DLD1 (cell line): ENCODE data around the gene GOLGA8A.
"Not testable (repeated sequence)": the region's sequence is repeated elsewhere in the genome, so short reads cannot be mapped to it uniquely, and the experiment has no call there.

ENCODE experiments used
- in situ Hi-C: cut with HindIII; loops from 2 replicates; pipeline ENCODE4 v1.10.0; 2017; ENCODE audit warnings: low sequenced_read_pairs

The GOLGA8A gene

GRCh38 chr15:34437687-34438086, at the start of gene GOLGA8A:
Gene GOLGA8A, minus strand, starts transcription at chr15:34437808. Its CDS starts 48,117 bp downstream, at chr15:34389691.
- in situ Hi-C loops, result no loop called here

GRCh38 chr15:34483644-34484043, 46.0 kb upstream of the GOLGA8A start:
- in situ Hi-C loops, result no loop called here

GRCh38 chr15:34481370-34481769, 43.8 kb upstream of the GOLGA8A start:
- in situ Hi-C loops, result no loop called here

- in situ Hi-C loops, result no loop called here
Measured at GRCh38 chr15:34473840-34474239, 36.2 kb upstream of the GOLGA8A start.

- in situ Hi-C loops, result no loop called here
Measured at GRCh38 chr15:34472947-34473346, 35.3 kb upstream of the GOLGA8A start.

GRCh38 chr15:34470892-34471291, 33.3 kb upstream of the GOLGA8A start:
- in situ Hi-C loops, result no loop called here

- in situ Hi-C loops, result no loop called here
Measured at GRCh38 chr15:34470091-34470490, 32.5 kb upstream of the GOLGA8A start.

- in situ Hi-C loops, result no loop called here
Measured at GRCh38 chr15:34461730-34462129, 24.1 kb upstream of the GOLGA8A start.

GRCh38 chr15:34460451-34460850, 22.8 kb upstream of the GOLGA8A start:
- in situ Hi-C loops, result no loop called here

- in situ Hi-C loops, result no loop called here
Measured at GRCh38 chr15:34456658-34457057, 19.1 kb upstream of the GOLGA8A start.

- in situ Hi-C loops, result no loop called here
Measured at GRCh38 chr15:34442891-34443290, 5.3 kb upstream of the GOLGA8A start.

GRCh38 chr15:34439878-34440277, 2.3 kb upstream of the GOLGA8A start:
- in situ Hi-C loops, result no loop called here

GRCh38 chr15:34436956-34437442, 609 bp downstream of the GOLGA8A start:
- in situ Hi-C loops, result no loop called here

GRCh38 chr15:34436126-34436955, 1.3 kb downstream of the GOLGA8A start:
- in situ Hi-C loops, result no loop called here

- in situ Hi-C loops, result no loop called here
Measured at GRCh38 chr15:34435658-34436057, 1.9 kb downstream of the GOLGA8A start.

GRCh38 chr15:34434627-34435305, 2.8 kb downstream of the GOLGA8A start:
- in situ Hi-C loops, result no loop called here

GRCh38 chr15:34433956-34434626, 3.5 kb downstream of the GOLGA8A start:
- in situ Hi-C loops, result not testable (repeated sequence)

- in situ Hi-C loops, result not testable (repeated sequence)
Measured at GRCh38 chr15:34430642-34431041, 7.0 kb downstream of the GOLGA8A start.

GRCh38 chr15:34423425-34424090, 14.1 kb downstream of the GOLGA8A start:
- in situ Hi-C loops, result not testable (repeated sequence)

GRCh38 chr15:34420953-34421352, 16.7 kb downstream of the GOLGA8A start:
- in situ Hi-C loops, result not testable (repeated sequence)

- in situ Hi-C loops, result not testable (repeated sequence)
Measured at GRCh38 chr15:34418435-34418834, 19.2 kb downstream of the GOLGA8A start.
